ENCODE data around the gene CRAMP1.

The CRAMP1 gene, protein sequence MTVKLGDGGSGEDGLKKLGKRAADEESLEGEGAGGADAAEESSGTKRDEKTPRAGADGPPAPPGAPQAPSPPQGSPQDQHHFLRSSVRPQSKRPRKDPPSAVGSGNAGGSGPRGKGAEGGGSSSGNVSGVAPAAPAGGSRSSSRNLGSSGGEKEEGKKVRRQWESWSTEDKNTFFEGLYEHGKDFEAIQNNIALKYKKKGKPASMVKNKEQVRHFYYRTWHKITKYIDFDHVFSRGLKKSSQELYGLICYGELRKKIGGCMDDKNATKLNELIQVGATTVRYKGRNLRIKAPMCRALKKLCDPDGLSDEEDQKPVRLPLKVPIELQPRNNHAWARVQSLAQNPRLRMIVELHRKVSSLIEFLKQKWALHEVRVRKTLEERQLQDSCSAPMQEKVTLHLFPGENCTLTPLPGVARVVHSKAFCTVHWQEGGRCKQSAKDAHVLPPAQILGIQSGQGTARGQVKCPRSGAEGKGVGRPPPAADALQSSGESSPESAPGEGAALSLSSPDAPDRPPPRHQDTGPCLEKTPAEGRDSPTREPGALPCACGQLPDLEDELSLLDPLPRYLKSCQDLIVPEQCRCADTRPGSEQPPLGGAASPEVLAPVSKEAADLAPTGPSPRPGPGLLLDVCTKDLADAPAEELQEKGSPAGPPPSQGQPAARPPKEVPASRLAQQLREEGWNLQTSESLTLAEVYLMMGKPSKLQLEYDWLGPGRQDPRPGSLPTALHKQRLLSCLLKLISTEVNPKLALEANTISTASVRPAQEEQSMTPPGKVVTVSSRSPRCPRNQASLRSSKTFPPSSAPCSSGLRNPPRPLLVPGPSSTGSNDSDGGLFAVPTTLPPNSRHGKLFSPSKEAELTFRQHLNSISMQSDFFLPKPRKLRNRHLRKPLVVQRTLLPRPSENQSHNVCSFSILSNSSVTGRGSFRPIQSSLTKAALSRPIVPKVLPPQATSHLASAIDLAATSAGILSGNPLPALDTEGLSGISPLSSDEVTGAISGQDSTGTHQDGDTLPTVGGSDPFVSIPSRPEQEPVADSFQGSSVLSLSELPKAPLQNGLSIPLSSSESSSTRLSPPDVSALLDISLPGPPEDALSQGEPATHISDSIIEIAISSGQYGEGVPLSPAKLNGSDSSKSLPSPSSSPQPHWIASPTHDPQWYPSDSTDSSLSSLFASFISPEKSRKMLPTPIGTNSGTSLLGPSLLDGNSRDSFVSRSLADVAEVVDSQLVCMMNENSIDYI (N-terminal part only)

DNA sequence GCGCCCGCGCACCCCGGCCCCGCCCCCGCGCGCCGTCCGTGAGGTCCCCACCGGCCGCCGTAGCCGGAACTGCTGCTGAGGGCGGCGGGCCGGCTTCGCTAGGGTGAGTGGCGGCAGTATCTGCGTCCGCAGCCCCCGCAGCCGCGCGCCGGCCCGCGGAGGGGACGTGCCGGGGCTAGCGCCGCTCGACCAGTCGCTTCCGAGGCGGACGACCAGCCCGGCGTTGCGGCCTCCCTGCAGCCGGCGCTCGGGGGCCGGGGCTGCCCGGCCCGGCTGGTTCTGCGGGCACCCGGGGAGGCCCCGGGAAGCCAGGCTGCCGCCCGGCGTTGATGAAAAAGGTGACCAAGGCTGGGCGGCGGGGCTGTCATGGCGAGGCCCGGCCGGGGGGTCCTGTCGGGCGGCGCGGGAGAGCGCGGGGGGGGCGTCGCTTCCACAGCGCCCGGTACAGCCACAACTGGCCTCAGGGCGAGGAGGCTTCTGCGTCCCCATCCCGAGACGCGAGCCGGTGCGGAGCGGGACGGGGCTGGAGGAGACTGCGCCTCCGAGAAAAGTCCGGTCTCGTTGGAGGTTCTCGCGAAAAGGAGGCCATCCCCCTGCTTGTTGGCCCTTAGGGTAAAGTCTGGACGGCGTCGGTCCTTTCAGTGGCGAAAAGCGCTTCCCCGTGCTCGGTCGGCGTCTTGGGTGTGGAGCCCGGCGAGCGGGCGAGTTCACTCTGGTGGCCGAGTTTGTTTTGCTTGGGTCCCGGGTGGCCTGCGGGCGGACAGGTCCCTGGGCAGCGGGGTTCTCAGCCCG lies at the start of gene CRAMP1:
CRAMP1 (plus strand) TSS at position 41 of the 792 bp plus-strand sequence. CDS start 2,280 bp downstream, outside the sequence.
- Mint-ChIP-seq H3K27me3 (peaks cover 8% of the 10 kb centered on the region), H3K9me3 (no peaks in the 10 kb centered on the region), H3K36me3 (ENCODE audit: low read depth) (peaks cover 41% of the 10 kb centered on the region), H3K4me3 (peak within 1 kb of the TSS; percentile 96), H3K27ac (peak within 1 kb of the TSS; percentile 99), H3K4me1 (ENCODE audit: low read depth) (peaks cover 42% of the 10 kb centered on the region)
- DNase-seq, result no peak

DNA sequence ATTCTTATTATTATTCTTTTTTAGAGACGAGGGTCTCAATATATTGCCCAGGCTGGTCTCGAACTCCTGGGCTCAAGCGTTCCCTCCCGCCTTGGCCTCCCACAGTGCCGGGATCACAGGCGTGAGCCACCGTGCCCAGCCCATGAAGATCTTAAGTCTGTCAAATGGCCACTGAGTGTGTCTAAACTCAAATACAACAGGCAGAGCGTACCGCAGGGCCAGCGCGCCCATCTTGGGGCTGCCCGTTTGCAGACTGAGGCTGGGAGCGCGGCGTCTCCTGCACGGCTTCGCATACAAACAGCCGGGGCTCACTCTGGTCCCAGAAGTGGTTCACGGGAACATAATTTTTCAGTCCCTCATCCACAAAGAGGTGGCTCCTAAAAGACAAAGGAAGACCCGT lies 48.4 kb upstream of the CRAMP1 start:
- H3K27ac Mint-ChIP-seq, result no peak overlapping the region
- H3K4me3 Mint-ChIP-seq, result no peak overlapping the region
- H3K9me3 Mint-ChIP-seq, result no peaks in the 10 kb centered on the region
- no peak for DNase-seq
- H3K4me1 Mint-ChIP-seq (ENCODE audit: low read depth), result peaks cover 32% of the 10 kb centered on the region
- peaks cover 4% of the 10 kb centered on the region for H3K36me3 Mint-ChIP-seq (ENCODE audit: low read depth)
- no peaks in the 10 kb centered on the region for H3K27me3 Mint-ChIP-seq

DNA sequence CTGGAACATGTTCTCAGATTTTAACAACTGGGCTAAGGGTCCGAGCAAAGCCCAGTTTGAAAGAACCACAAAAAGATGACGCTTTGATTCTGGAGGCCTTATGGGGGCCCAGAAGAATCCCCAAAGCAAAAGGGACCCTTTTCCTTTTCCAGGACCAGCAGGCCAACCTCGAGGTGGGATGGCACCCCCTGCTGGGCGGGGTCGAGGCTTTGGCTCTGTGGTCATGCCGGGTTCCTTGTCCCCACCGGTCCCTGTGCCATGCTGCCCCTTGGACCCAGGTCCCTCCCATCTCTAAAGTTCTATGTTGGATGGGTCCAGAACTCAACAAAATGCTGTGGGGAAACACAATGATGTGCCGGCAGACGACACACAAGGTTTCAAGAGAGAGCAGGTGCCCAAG lies 47.8 kb upstream of the CRAMP1 start:
- no peak for DNase-seq

DNA sequence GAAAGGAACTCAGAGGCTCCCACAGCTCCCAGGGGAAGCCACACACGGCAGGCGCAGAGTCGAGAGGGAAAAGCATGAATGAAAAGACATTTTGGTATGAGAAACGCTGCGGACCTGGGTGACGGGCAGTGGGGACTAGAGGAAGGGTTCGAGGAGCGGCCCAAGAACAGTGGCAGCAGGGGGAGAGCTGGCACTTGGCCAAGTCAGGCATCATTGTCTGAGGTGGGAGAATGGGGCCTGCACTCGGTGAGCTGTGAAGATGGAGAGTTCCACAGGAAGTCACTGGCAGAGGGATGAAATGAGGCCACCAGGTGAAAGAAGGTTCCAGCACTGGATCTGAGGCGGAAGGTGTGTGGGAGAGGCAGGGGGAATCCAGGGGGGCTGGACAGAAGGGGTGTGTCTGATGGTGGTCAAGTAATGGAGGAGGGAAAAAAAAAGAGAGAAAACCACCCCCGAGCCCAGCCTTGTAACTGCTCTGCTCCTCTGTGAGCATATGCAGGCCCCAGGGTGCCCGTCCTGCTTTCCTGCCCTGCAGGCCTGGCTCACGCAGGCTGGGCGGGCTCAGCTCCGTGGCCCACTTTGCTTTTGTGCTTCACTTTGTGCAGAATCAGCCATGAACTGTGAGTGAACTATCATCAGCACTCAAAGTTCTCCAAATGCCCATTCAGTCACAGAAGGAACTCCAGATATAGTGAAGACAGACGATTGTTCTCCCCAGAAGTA lies 46.9 kb upstream of the CRAMP1 start:
- Mint-ChIP-seq H3K4me1 (ENCODE audit: low read depth) (peaks cover 17% of the 10 kb centered on the region), H3K27me3 (no peaks in the 10 kb centered on the region), H3K27ac (no peak overlapping the region), H3K36me3 (ENCODE audit: low read depth) (no peaks in the 10 kb centered on the region), H3K4me3 (no peak overlapping the region), H3K9me3 (no peaks in the 10 kb centered on the region)
- DNase-seq, result no peak

More for the DNA sequence above, 47.8 kb upstream of the CRAMP1 start:
- Mint-ChIP-seq H3K4me3 (no peak overlapping the region), H3K36me3 (ENCODE audit: low read depth) (no peaks in the 10 kb centered on the region), H3K4me1 (ENCODE audit: low read depth) (peaks cover 26% of the 10 kb centered on the region), H3K27ac (no peak overlapping the region), H3K27me3 (no peaks in the 10 kb centered on the region), H3K9me3 (no peaks in the 10 kb centered on the region)

DNA sequence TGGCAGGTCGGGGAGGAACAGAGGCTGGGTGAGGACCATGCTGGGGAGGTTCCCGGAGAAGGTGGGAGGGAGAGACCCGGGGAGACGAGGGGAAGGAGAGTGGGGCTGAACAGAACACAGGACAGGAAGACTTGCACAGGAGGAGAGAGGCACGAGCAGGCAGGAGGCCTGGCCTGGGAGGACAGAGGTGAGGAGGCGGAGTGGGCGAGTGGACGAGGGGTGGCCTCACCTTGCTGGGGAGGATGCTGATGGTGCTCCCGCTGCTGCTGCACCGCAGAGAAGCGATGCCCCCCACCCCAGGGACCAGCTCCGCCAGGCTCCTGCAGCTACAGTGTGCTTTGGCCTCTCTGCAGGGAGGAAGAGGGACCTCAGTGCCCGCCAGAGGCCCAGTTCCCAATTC lies 44.2 kb upstream of the CRAMP1 start:
- Mint-ChIP-seq H3K9me3 (no peaks in the 10 kb centered on the region), H3K4me1 (ENCODE audit: low read depth) (no peaks in the 10 kb centered on the region), H3K36me3 (ENCODE audit: low read depth) (no peaks in the 10 kb centered on the region), H3K27ac (no peak overlapping the region), H3K27me3 (no peaks in the 10 kb centered on the region), H3K4me3 (no peak overlapping the region)
- no peak for DNase-seq

DNA sequence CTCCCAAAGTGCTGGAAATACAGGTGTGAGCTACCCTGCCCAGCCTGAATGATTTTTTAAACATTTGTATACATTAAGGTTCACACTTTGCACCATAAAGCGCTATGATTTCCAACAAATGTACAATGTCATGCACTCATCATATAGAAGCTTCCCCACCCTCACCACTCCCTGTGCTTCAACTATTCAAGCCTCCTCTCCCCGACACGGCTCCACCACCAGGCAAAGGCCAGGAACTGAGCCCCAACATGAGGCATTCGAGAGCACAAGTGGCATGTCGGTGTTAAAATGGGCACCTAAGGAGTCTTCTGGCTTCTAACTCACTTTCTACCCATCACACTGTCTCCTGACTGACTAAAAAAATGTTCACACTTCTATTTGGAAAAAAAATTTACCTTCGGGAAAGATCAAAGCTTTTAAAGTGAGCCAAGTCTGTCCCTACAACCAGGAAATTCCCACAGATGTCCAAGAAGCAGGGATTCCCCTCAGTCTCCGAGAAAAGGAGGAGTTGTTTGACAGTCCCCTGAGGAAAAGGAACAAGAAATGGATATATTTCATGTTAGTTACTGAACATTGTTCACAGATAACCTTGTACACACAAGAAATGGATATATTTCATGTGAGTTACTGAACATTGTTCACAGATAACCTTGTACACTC lies 41.0 kb upstream of the CRAMP1 start:
- Mint-ChIP-seq H3K27ac (no peak overlapping the region), H3K9me3 (no peaks in the 10 kb centered on the region), H3K4me1 (ENCODE audit: low read depth) (no peaks in the 10 kb centered on the region)

DNA sequence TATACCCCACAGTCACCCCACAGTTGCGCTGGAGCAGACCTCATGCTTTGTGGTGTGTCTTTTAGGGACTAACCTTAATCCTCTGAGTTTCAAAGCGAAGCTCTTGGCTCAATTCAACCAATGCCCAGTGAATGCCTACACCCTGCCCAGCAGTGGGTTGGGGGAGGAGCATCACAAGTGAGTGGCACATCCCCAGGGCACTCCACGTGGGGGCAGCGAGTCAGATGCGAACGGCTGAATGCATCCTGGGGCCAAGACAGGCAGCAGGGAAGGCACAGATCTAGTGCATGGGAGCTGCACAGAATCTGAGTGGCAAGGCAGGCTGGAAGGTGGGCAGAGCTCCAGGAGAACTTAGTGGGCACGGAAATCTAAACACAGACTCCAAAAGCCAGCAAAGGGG lies 39.5 kb upstream of the CRAMP1 start:
- no peak for DNase-seq
- no peak overlapping the region for H3K4me3 Mint-ChIP-seq
- H3K4me1 Mint-ChIP-seq (ENCODE audit: low read depth), result no peaks in the 10 kb centered on the region
- H3K9me3 Mint-ChIP-seq, result no peaks in the 10 kb centered on the region
- no peaks in the 10 kb centered on the region for H3K36me3 Mint-ChIP-seq (ENCODE audit: low read depth)
- H3K27me3 Mint-ChIP-seq, result no peaks in the 10 kb centered on the region
- no peak overlapping the region for H3K27ac Mint-ChIP-seq

More for the DNA sequence above, 41.0 kb upstream of the CRAMP1 start:
- H3K36me3 Mint-ChIP-seq (ENCODE audit: low read depth), result no peaks in the 10 kb centered on the region
- H3K27me3 Mint-ChIP-seq, result no peaks in the 10 kb centered on the region
- no peak overlapping the region for H3K4me3 Mint-ChIP-seq
- DNase-seq, result no peak

DNA sequence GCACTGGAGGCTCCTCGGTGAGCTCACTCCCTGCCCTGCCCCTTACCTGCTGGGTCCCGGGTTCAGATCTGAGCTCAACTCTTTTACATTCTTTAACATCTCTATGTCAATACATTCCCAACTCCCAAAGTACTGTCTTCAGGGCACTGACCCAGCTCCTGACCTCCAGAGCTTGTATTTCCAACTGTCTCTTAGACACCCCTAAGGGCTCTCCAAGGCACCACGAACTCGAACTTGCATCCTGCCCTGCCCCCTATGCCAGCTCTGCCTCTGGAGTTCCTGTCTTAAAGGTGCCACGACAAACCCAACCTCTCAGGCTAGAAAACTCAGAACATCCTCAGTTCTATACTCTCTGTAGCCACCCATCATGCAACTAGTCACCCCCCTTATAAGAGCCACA lies 38.9 kb upstream of the CRAMP1 start:
- no peaks in the 10 kb centered on the region for H3K4me1 Mint-ChIP-seq (ENCODE audit: low read depth)
- no peaks in the 10 kb centered on the region for H3K27me3 Mint-ChIP-seq
- H3K36me3 Mint-ChIP-seq (ENCODE audit: low read depth), result no peaks in the 10 kb centered on the region
- no peaks in the 10 kb centered on the region for H3K9me3 Mint-ChIP-seq
- DNase-seq, result no peak
- H3K27ac Mint-ChIP-seq, result no peak overlapping the region
- H3K4me3 Mint-ChIP-seq, result no peak overlapping the region

DNA sequence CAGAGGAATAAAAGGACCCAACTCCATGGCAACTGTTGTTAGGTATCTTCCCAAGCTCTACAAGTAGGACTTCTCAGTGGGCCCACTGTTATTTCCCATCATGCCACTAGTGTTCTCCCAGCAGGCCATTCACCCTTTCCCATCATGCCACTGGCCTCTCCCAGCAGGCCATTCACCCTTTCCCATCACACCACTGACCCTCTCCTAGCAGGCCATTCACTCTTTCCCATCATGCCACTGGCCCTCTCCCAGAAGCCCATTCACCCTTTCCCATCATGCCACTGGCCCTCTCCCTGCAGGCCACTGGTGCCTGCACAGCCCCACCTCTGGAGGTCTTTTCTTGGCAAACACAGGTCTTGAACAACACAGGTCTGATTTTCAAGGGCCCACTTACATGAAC lies 36.6 kb upstream of the CRAMP1 start:
- H3K27ac Mint-ChIP-seq, result no peak overlapping the region
- H3K36me3 Mint-ChIP-seq (ENCODE audit: low read depth), result no peaks in the 10 kb centered on the region
- H3K9me3 Mint-ChIP-seq, result no peaks in the 10 kb centered on the region
- no peaks in the 10 kb centered on the region for H3K4me1 Mint-ChIP-seq (ENCODE audit: low read depth)
- H3K4me3 Mint-ChIP-seq, result no peak overlapping the region
- H3K27me3 Mint-ChIP-seq, result no peaks in the 10 kb centered on the region
- no peak for DNase-seq

DNA sequence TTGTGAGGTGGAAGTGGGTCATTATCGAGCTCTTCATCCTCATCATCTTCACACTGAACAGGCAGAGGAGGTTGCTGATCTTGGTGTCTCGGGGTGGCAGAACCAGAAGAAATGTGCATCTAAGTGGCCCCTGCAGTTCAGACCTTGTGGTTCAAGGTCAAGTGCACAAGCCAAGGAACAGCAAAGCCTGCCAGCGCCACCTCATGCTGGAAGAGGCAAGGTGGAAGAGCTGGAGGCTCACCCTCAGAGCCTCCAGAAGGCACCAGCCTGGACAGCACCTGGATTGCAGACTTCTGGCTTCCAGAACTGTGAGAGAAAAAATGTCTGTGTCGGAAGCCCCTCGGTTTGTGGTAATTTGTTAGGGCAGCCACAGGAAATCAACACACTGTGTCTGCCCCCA lies 32.9 kb upstream of the CRAMP1 start:
- H3K4me3 Mint-ChIP-seq, result no peak overlapping the region
- H3K4me1 Mint-ChIP-seq (ENCODE audit: low read depth), result no peaks in the 10 kb centered on the region
- no peak for DNase-seq
- H3K9me3 Mint-ChIP-seq, result no peaks in the 10 kb centered on the region
- H3K27me3 Mint-ChIP-seq, result no peaks in the 10 kb centered on the region
- H3K36me3 Mint-ChIP-seq (ENCODE audit: low read depth), result peaks cover 4% of the 10 kb centered on the region
- no peak overlapping the region for H3K27ac Mint-ChIP-seq

DNA sequence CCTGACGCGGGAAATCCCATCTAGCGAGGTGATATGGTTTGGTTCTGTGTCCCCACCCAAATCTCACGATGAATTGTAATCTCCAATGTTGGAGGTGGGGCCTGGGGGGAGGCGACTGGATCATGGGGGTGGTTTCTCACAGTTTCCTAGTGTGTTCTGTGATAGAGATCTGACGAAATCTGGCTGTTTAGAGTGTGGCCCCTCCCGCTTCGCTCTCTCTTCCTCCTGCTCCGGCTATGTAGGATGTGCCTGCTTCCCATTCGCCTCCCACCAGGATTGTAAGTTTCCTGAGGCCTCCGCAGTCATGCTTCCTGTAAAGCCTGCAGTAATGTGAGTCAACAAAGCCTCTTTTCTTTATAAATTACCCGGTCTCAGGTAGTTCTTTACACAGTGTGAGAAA lies 31.9 kb upstream of the CRAMP1 start:
- H3K4me3 Mint-ChIP-seq, result no peak overlapping the region
- DNase-seq, result no peak
- H3K36me3 Mint-ChIP-seq (ENCODE audit: low read depth), result peaks cover 4% of the 10 kb centered on the region
- no peaks in the 10 kb centered on the region for H3K27me3 Mint-ChIP-seq
- no peaks in the 10 kb centered on the region for H3K9me3 Mint-ChIP-seq
- H3K27ac Mint-ChIP-seq, result no peak overlapping the region
- H3K4me1 Mint-ChIP-seq (ENCODE audit: low read depth), result no peaks in the 10 kb centered on the region

DNA sequence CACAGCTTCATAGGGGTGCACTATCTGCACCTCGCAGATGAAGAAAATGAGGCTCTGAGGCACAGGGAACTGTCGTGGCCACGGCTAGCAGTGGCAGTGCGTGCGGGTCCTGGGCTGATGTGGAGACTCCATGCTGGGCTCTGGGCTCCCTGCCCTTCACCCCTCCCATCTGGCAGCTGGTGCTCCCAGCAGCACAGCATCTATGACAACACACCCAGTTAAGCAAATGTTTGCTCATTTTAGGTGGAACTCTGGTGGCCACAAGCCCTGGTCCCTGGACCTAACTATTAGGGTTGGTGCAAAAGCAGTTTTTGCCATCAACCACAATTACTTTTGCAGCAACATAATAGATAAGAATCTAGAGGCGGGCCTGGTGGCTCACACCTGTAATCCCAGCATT lies 31.2 kb upstream of the CRAMP1 start:
- Mint-ChIP-seq H3K4me1 (ENCODE audit: low read depth) (no peaks in the 10 kb centered on the region), H3K27ac (no peak overlapping the region), H3K36me3 (ENCODE audit: low read depth) (peaks cover 4% of the 10 kb centered on the region), H3K9me3 (no peaks in the 10 kb centered on the region), H3K4me3 (no peak overlapping the region), H3K27me3 (no peaks in the 10 kb centered on the region)
- DNase-seq, result no peak

DNA sequence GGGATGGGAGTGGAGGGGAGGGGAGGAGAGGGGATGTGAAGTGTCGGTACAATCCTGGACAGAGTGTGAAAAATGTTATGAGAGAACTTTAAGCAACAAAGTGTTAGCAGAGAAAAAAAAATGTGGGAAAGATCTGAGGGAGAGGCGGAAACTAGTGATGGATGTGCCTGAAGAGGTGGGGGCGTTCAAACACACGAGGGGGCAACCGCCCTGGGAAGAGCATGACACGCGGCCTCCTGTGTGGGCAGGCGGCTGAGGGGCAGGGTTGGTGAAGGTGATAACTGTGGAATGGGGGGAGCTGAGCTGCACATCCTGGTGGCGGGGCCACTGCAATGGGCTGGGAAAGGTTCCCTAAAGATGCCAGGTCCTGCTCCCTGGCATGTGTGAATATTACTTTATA lies 30.4 kb upstream of the CRAMP1 start:
- no peak overlapping the region for H3K27ac Mint-ChIP-seq
- peaks cover 4% of the 10 kb centered on the region for H3K36me3 Mint-ChIP-seq (ENCODE audit: low read depth)
- no peak overlapping the region for H3K4me3 Mint-ChIP-seq
- DNase-seq, result no peak
- H3K9me3 Mint-ChIP-seq, result no peaks in the 10 kb centered on the region
- no peaks in the 10 kb centered on the region for H3K27me3 Mint-ChIP-seq
- no peaks in the 10 kb centered on the region for H3K4me1 Mint-ChIP-seq (ENCODE audit: low read depth)

All from activated T-cell treated with anti-CD3 and anti-CD28 coated beads, Interleukin-2, amount 50 U/mL, for 24 hours (primary cell).